ENCODE results near the gene CNGB1.

DNA sequence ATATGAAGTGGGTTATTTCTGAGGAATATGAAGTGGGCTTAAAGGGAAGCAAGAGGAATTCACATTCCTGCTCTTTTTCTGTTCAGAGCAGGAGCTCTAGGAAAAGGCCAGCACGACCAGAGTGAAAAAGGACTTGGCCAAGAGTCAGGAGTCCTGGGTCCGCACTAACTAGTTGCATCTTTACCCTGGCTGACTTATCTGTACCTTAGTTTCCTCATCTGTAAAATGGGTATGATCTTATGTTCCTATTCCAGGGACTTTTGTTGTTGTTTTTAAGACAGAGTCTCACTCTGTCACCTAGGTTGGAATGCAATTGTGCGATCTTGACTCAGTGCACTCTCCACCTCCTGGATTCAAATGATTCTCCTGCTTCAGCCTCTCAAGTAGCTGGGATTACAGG lies 52.5 kb downstream of the CNGB1 start:
- TF ChIP-seq, protein P1, sequence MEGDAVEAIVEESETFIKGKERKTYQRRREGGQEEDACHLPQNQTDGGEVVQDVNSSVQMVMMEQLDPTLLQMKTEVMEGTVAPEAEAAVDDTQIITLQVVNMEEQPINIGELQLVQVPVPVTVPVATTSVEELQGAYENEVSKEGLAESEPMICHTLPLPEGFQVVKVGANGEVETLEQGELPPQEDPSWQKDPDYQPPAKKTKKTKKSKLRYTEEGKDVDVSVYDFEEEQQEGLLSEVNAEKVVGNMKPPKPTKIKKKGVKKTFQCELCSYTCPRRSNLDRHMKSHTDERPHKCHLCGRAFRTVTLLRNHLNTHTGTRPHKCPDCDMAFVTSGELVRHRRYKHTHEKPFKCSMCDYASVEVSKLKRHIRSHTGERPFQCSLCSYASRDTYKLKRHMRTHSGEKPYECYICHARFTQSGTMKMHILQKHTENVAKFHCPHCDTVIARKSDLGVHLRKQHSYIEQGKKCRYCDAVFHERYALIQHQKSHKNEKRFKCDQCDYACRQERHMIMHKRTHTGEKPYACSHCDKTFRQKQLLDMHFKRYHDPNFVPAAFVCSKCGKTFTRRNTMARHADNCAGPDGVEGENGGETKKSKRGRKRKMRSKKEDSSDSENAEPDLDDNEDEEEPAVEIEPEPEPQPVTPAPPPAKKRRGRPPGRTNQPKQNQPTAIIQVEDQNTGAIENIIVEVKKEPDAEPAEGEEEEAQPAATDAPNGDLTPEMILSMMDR (IDR thresholded peaks at IDR 0.05 in 8 of 11, conservative IDR thresholded peaks at IDR 0.05 in 3 of 11) = no peak
- TF ChIP-seq POLR2A (IDR thresholded peaks at IDR 0.05) = no peak
